Measurements from ENCODE around the gene MAGEA9B.
"Not testable (repeated sequence)": the region's sequence is repeated elsewhere in the genome, so short reads cannot be mapped to it uniquely, and the experiment has no call there.

- TF ChIP-seq CTCF (IDR thresholded peaks at IDR 0.05; ENCODE audit: low read depth, low read length); POLR2A (IDR thresholded peaks at IDR 0.05; ENCODE audit: extremely low read depth, insufficient read length): not testable (repeated sequence)
Measured at GRCh38 chrX:149626829-149627228, 39.6 kb upstream of the MAGEA9B start.
